HEK293 (cell line): ENCODE data around the gene FOXG1.
A peak's percentile ranks its signal among the peaks of the same experiment; 100 is the strongest.

Source experiments
- BCL11A ChIP-seq: fragments of 450-650 bp; formaldehyde crosslinking; IDR thresholded peaks from 2 replicates; pipeline ENCODE4 v1.5.1; 2016; ENCODE audit warnings: low read depth, missing biosample characterization, missing genetic modification characterization
- OVOL3 ChIP-seq: fragments of 450-650 bp; formaldehyde crosslinking; IDR thresholded peaks from 2 replicates; pipeline ENCODE4 v1.5.1; 2016; ENCODE audit warnings: missing biosample characterization, missing genetic modification characterization
- ZNF19 ChIP-seq: fragments of 450-650 bp; formaldehyde crosslinking; IDR thresholded peaks from 2 replicates; pipeline ENCODE4; 2016; ENCODE audit warnings: missing biosample characterization, missing genetic modification characterization, low read depth
- ZNF24 ChIP-seq: fragments of 450-650 bp; formaldehyde crosslinking; IDR thresholded peaks from 2 replicates; pipeline ENCODE4 v1.5.1; 2016; ENCODE audit warnings: missing biosample characterization, missing genetic modification characterization
- ZNF302 ChIP-seq: fragments of 450-650 bp; formaldehyde crosslinking; IDR thresholded peaks from 2 replicates; pipeline ENCODE4 v1.5.1; 2016; ENCODE audit warnings: missing biosample characterization, missing genetic modification characterization, low read depth
- ZNF37A ChIP-seq: fragments of 450-650 bp; IDR thresholded peaks from 2 replicates; pipeline ENCODE4 v1.5.1; 2018; ENCODE audit warnings: missing biosample characterization, missing genetic modification characterization
- ZNF433 ChIP-seq: fragments of 450-650 bp; formaldehyde crosslinking; IDR thresholded peaks from 2 replicates; pipeline ENCODE4 v1.5.1; 2016; ENCODE audit warnings: missing biosample characterization, missing genetic modification characterization, low read depth
- ZNF529 ChIP-seq: fragments of 450-650 bp; formaldehyde crosslinking; IDR thresholded peaks from 2 replicates; pipeline ENCODE4 v1.5.1; 2017; ENCODE audit warnings: missing genetic modification characterization, missing biosample characterization; ENCODE audit not compliant: insufficient replicate concordance
- ZNF585B ChIP-seq: fragments of 450-650 bp; formaldehyde crosslinking; IDR thresholded peaks from 2 replicates; pipeline ENCODE4 v1.5.1; 2016; ENCODE audit warnings: missing biosample characterization, missing genetic modification characterization
- ZNF624 ChIP-seq: fragments of 450-650 bp; formaldehyde crosslinking; IDR thresholded peaks from 2 replicates; pipeline ENCODE4 v1.5.1; 2017; ENCODE audit warnings: missing biosample characterization, missing genetic modification characterization
- ZNF626 ChIP-seq: fragments of 450-650 bp; sonication (Bioruptor Pico); formaldehyde crosslinking; IDR thresholded peaks from 2 replicates; pipeline ENCODE4 v1.5.1; 2018; ENCODE audit warnings: missing biosample characterization, missing genetic modification characterization, inconsistent platforms
- ZNF658 ChIP-seq: fragments of 450-650 bp; formaldehyde crosslinking; IDR thresholded peaks from 2 replicates; pipeline ENCODE4; 2016; ENCODE audit warnings: missing biosample characterization, missing genetic modification characterization
- ZNF791 ChIP-seq: fragments of 450-650 bp; formaldehyde crosslinking; IDR thresholded peaks from 2 replicates; pipeline ENCODE4 v1.5.1; 2016; ENCODE audit warnings: missing biosample characterization, missing genetic modification characterization
- TF ChIP-seq, protein P1 (sequence below): fragments of 450-650 bp; formaldehyde crosslinking; IDR thresholded peaks from 2 replicates; pipeline ENCODE4 v1.5.1; 2016; ENCODE audit warnings: missing biosample characterization, missing genetic modification characterization
- TF ChIP-seq, protein P2 (sequence below): fragments of 450-650 bp; formaldehyde crosslinking; IDR thresholded peaks from 2 replicates; pipeline ENCODE4 v1.5.1; 2016; ENCODE audit warnings: missing biosample characterization, missing genetic modification characterization
- TF ChIP-seq, protein P3 (sequence below): fragments of 450-650 bp; formaldehyde crosslinking; IDR thresholded peaks from 2 replicates; pipeline ENCODE4 v1.5.0; 2017; ENCODE audit warnings: missing biosample characterization, missing genetic modification characterization, borderline replicate concordance
- TF ChIP-seq, protein P4 (sequence below): fragments of 450-650 bp; formaldehyde crosslinking; IDR thresholded peaks from 2 replicates; pipeline ENCODE4 v1.5.1; 2016; ENCODE audit warnings: missing biosample characterization, missing genetic modification characterization
- TF ChIP-seq, protein P5 (sequence below): fragments of 450-650 bp; formaldehyde crosslinking; IDR thresholded peaks from 2 replicates; pipeline ENCODE4 v1.5.1; 2017; ENCODE audit warnings: missing biosample characterization, mild to moderate bottlenecking, missing genetic modification characterization, moderate library complexity
- TF ChIP-seq, protein P6 (sequence below): fragments of 450-650 bp; formaldehyde crosslinking; IDR thresholded peaks from 2 replicates; pipeline ENCODE4 v1.5.1; 2017; ENCODE audit warnings: missing biosample characterization, missing genetic modification characterization
- TF ChIP-seq, protein P7 (sequence below): fragments of 450-650 bp; formaldehyde crosslinking; IDR thresholded peaks from 2 replicates; pipeline ENCODE4 v1.5.1; 2016; ENCODE audit warnings: missing biosample characterization, missing genetic modification characterization, borderline replicate concordance
- TF ChIP-seq, protein P8 (sequence below): fragments of 450-650 bp; formaldehyde crosslinking; IDR thresholded peaks from 2 replicates; pipeline ENCODE4 v1.5.1; 2017; ENCODE audit warnings: missing biosample characterization, missing genetic modification characterization

FOXG1 gene

DNA sequence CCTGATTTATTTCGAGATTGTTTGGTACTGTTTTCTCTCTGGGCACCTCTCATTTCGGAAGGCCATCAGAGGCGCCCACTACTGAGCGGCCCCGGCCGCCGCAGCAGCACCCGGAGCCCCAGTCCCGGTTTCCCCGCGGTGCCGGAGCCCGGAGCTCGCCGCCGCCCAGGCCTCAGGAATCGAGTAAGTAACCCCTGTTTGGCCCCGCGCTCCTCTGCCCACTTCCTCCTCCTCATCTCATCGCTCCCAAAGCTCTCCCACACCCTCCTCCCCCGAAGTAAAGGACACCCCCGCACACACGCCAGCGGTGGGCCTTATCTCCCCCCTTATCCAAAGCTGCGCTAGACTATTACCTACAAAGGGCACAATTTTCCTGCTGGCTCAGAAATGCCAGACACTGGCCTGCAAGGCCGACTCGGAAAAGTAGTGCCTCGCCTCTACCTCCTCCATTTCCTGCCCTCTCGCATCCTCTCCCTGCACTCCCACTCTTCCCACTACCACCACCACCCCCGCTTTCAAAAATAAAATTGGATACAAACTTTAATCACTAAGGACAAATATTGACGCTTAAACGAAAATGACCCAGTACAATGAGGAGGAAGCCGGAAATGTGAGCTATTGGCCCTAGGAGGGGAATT, 637 bp upstream of the FOXG1 start (continued):
- TF ChIP-seq, protein P1, sequence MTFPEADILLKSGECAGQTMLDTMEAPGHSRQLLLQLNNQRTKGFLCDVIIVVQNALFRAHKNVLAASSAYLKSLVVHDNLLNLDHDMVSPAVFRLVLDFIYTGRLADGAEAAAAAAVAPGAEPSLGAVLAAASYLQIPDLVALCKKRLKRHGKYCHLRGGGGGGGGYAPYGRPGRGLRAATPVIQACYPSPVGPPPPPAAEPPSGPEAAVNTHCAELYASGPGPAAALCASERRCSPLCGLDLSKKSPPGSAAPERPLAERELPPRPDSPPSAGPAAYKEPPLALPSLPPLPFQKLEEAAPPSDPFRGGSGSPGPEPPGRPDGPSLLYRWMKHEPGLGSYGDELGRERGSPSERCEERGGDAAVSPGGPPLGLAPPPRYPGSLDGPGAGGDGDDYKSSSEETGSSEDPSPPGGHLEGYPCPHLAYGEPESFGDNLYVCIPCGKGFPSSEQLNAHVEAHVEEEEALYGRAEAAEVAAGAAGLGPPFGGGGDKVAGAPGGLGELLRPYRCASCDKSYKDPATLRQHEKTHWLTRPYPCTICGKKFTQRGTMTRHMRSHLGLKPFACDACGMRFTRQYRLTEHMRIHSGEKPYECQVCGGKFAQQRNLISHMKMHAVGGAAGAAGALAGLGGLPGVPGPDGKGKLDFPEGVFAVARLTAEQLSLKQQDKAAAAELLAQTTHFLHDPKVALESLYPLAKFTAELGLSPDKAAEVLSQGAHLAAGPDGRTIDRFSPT (tag by site-specific recombination), result no peak
- TF ChIP-seq ZNF302 (no peak), ZNF658 (tag by site-specific recombination) (no peak), ZNF24 (tag by site-specific recombination) (no peak), ZNF37A (tag by site-specific recombination) (no peak), ZNF626 (tag by site-specific recombination) (no peak), ZNF791 (tag by site-specific recombination) (no peak), BCL11A (tag by site-specific recombination) (no peak), ZNF529 (no peak), ZNF624 (tag by site-specific recombination) (peak; percentile 25; the same call in 1 of the 2 replicates), ZNF19 (tag by site-specific recombination) (no peak), OVOL3 (tag by site-specific recombination) (no peak), ZNF585B (tag by site-specific recombination) (no peak), ZNF433 (tag by site-specific recombination) (no peak)
- TF ChIP-seq, protein P2, sequence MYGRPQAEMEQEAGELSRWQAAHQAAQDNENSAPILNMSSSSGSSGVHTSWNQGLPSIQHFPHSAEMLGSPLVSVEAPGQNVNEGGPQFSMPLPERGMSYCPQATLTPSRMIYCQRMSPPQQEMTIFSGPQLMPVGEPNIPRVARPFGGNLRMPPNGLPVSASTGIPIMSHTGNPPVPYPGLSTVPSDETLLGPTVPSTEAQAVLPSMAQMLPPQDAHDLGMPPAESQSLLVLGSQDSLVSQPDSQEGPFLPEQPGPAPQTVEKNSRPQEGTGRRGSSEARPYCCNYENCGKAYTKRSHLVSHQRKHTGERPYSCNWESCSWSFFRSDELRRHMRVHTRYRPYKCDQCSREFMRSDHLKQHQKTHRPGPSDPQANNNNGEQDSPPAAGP (tag by site-specific recombination), result peak; percentile 62
- TF ChIP-seq, protein P3, sequence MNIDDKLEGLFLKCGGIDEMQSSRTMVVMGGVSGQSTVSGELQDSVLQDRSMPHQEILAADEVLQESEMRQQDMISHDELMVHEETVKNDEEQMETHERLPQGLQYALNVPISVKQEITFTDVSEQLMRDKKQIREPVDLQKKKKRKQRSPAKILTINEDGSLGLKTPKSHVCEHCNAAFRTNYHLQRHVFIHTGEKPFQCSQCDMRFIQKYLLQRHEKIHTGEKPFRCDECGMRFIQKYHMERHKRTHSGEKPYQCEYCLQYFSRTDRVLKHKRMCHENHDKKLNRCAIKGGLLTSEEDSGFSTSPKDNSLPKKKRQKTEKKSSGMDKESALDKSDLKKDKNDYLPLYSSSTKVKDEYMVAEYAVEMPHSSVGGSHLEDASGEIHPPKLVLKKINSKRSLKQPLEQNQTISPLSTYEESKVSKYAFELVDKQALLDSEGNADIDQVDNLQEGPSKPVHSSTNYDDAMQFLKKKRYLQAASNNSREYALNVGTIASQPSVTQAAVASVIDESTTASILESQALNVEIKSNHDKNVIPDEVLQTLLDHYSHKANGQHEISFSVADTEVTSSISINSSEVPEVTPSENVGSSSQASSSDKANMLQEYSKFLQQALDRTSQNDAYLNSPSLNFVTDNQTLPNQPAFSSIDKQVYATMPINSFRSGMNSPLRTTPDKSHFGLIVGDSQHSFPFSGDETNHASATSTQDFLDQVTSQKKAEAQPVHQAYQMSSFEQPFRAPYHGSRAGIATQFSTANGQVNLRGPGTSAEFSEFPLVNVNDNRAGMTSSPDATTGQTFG, result no peak
- TF ChIP-seq, protein P4, sequence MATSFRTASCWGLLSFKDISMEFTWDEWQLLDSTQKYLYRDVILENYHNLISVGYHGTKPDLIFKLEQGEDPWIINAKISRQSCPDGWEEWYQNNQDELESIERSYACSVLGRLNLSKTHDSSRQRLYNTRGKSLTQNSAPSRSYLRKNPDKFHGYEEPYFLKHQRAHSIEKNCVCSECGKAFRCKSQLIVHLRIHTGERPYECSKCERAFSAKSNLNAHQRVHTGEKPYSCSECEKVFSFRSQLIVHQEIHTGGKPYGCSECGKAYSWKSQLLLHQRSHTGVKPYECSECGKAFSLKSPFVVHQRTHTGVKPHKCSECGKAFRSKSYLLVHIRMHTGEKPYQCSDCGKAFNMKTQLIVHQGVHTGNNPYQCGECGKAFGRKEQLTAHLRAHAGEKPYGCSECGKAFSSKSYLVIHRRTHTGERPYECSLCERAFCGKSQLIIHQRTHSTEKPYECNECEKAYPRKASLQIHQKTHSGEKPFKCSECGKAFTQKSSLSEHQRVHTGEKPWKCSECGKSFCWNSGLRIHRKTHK (tag by site-specific recombination), result no peak
- TF ChIP-seq, protein P5, sequence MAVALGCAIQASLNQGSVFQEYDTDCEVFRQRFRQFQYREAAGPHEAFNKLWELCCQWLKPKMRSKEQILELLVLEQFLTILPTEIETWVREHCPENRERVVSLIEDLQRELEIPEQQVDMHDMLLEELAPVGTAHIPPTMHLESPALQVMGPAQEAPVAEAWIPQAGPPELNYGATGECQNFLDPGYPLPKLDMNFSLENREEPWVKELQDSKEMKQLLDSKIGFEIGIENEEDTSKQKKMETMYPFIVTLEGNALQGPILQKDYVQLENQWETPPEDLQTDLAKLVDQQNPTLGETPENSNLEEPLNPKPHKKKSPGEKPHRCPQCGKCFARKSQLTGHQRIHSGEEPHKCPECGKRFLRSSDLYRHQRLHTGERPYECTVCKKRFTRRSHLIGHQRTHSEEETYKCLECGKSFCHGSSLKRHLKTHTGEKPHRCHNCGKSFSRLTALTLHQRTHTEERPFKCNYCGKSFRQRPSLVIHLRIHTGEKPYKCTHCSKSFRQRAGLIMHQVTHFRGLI (tag by site-specific recombination), result no peak
- TF ChIP-seq, protein P6, sequence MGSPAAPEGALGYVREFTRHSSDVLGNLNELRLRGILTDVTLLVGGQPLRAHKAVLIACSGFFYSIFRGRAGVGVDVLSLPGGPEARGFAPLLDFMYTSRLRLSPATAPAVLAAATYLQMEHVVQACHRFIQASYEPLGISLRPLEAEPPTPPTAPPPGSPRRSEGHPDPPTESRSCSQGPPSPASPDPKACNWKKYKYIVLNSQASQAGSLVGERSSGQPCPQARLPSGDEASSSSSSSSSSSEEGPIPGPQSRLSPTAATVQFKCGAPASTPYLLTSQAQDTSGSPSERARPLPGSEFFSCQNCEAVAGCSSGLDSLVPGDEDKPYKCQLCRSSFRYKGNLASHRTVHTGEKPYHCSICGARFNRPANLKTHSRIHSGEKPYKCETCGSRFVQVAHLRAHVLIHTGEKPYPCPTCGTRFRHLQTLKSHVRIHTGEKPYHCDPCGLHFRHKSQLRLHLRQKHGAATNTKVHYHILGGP (tag by site-specific recombination), result no peak
- TF ChIP-seq, protein P7, sequence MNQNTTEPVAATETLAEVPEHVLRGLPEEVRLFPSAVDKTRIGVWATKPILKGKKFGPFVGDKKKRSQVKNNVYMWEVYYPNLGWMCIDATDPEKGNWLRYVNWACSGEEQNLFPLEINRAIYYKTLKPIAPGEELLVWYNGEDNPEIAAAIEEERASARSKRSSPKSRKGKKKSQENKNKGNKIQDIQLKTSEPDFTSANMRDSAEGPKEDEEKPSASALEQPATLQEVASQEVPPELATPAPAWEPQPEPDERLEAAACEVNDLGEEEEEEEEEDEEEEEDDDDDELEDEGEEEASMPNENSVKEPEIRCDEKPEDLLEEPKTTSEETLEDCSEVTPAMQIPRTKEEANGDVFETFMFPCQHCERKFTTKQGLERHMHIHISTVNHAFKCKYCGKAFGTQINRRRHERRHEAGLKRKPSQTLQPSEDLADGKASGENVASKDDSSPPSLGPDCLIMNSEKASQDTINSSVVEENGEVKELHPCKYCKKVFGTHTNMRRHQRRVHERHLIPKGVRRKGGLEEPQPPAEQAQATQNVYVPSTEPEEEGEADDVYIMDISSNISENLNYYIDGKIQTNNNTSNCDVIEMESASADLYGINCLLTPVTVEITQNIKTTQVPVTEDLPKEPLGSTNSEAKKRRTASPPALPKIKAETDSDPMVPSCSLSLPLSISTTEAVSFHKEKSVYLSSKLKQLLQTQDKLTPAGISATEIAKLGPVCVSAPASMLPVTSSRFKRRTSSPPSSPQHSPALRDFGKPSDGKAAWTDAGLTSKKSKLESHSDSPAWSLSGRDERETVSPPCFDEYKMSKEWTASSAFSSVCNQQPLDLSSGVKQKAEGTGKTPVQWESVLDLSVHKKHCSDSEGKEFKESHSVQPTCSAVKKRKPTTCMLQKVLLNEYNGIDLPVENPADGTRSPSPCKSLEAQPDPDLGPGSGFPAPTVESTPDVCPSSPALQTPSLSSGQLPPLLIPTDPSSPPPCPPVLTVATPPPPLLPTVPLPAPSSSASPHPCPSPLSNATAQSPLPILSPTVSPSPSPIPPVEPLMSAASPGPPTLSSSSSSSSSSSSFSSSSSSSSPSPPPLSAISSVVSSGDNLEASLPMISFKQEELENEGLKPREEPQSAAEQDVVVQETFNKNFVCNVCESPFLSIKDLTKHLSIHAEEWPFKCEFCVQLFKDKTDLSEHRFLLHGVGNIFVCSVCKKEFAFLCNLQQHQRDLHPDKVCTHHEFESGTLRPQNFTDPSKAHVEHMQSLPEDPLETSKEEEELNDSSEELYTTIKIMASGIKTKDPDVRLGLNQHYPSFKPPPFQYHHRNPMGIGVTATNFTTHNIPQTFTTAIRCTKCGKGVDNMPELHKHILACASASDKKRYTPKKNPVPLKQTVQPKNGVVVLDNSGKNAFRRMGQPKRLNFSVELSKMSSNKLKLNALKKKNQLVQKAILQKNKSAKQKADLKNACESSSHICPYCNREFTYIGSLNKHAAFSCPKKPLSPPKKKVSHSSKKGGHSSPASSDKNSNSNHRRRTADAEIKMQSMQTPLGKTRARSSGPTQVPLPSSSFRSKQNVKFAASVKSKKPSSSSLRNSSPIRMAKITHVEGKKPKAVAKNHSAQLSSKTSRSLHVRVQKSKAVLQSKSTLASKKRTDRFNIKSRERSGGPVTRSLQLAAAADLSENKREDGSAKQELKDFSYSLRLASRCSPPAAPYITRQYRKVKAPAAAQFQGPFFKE, result no peak
- TF ChIP-seq, protein P8, sequence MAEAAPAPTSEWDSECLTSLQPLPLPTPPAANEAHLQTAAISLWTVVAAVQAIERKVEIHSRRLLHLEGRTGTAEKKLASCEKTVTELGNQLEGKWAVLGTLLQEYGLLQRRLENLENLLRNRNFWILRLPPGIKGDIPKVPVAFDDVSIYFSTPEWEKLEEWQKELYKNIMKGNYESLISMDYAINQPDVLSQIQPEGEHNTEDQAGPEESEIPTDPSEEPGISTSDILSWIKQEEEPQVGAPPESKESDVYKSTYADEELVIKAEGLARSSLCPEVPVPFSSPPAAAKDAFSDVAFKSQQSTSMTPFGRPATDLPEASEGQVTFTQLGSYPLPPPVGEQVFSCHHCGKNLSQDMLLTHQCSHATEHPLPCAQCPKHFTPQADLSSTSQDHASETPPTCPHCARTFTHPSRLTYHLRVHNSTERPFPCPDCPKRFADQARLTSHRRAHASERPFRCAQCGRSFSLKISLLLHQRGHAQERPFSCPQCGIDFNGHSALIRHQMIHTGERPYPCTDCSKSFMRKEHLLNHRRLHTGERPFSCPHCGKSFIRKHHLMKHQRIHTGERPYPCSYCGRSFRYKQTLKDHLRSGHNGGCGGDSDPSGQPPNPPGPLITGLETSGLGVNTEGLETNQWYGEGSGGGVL (tag by site-specific recombination), result peak; percentile 92
